A549 (cell line): Measurements from ENCODE around the gene MPRIP.

Source experiments
- CEBPB ChIP-seq, 2 experiments: fragments of >200 bp in 1 of 2; sonication (Bioruptor Twin) in 1 of 2; formaldehyde crosslinking in 1 of 2; IDR thresholded peaks; 2 replicates each; pipeline ENCODE4 v1.6.1; 2012 to 2016
- CTCF ChIP-seq: fragments of >200 bp; sonication (Bioruptor Twin); formaldehyde crosslinking; IDR thresholded peaks from 3 replicates; pipeline ENCODE4 v1.5.1; 2016
- ELK1 ChIP-seq: fragments of 150-350 bp; IDR thresholded peaks from 2 replicates; pipeline ENCODE4 v1.6.1; 2014; ENCODE audit warnings: low read depth, mild to moderate bottlenecking, low read length
- EP300 ChIP-seq, 2 experiments: fragments of >200 bp; sonication (Bioruptor Twin); formaldehyde crosslinking; IDR thresholded peaks; 2 replicates in 1 of 2; 3 replicates in 1 of 2; pipeline ENCODE4 v1.6.1; 2016 to 2017
- HMGXB4 ChIP-seq: fragments of 250-450 bp; sonication (Bioruptor Pico); IDR thresholded peaks from 2 replicates; pipeline ENCODE4 v1.5.0; 2021; ENCODE audit warnings: mild to moderate bottlenecking, moderate library complexity, borderline replicate concordance
- PHF8 ChIP-seq: fragments of 200-600 bp; sonication (generic); IDR thresholded peaks from 2 replicates; pipeline ENCODE4 v1.6.1; 2016; ENCODE audit warnings: low read depth, mild to moderate bottlenecking, antibody characterized with exemption, moderate library complexity, borderline replicate concordance
- REST ChIP-seq: fragments of 200-600 bp; sonication (generic); IDR thresholded peaks from 2 replicates; pipeline ENCODE4 v1.6.1; 2016; ENCODE audit warnings: antibody characterized with exemption, mild to moderate bottlenecking, moderate library complexity
- RNF2 ChIP-seq: fragments of 200-600 bp; sonication (generic); IDR thresholded peaks from 2 replicates; pipeline ENCODE4 v1.6.1; 2016; ENCODE audit warnings: low read depth, mild to moderate bottlenecking, antibody characterized with exemption, moderate library complexity, borderline replicate concordance
- USF2 ChIP-seq: fragments of 450-650 bp; IDR thresholded peaks from 2 replicates; pipeline ENCODE4 v1.6.1; 2014; ENCODE audit warnings: antibody characterized with exemption
- ZFP36 ChIP-seq: fragments of 450-650 bp; IDR thresholded peaks from 2 replicates; pipeline ENCODE4 v1.6.1; 2014; ENCODE audit warnings: borderline replicate concordance; ENCODE audit not compliant: partially characterized antibody
- ZNF302 ChIP-seq: fragments of 250-450 bp; sonication (Bioruptor Pico); IDR thresholded peaks from 2 replicates; pipeline ENCODE4 v1.9.0; 2021; ENCODE audit warnings: inconsistent platforms, mild to moderate bottlenecking, moderate library complexity

GRCh38 chr17:17024778-17025300 lies 17.4 kb upstream of the MPRIP start:
- no peak for TF ChIP-seq CTCF
- TF ChIP-seq PHF8 = no peak
- TF ChIP-seq REST = no peak
- TF ChIP-seq ZFP36 = no peak
- no peak for TF ChIP-seq ZNF302 (CRISPR knock-in tag)
- no peak for TF ChIP-seq USF2
- TF ChIP-seq ELK1 = no peak
- TF ChIP-seq EP300 (IDR thresholded peaks at IDR 0.05) = no peak
- TF ChIP-seq HMGXB4 (CRISPR knock-in tag) = no peak
- TF ChIP-seq RNF2 = no peak
- TF ChIP-seq CEBPB (IDR thresholded peaks at IDR 0.05) = no peak
